ENCODE measurements around the gene FAM20C. TPM values are rescaled to one million over a fixed set of nuclear protein-coding genes. Genes with fewer than 3 reads are reported as not detected.

FAM20C gene
- total RNA-seq, 1 donor from 2014 or later: 14.6 TPM

DNA sequence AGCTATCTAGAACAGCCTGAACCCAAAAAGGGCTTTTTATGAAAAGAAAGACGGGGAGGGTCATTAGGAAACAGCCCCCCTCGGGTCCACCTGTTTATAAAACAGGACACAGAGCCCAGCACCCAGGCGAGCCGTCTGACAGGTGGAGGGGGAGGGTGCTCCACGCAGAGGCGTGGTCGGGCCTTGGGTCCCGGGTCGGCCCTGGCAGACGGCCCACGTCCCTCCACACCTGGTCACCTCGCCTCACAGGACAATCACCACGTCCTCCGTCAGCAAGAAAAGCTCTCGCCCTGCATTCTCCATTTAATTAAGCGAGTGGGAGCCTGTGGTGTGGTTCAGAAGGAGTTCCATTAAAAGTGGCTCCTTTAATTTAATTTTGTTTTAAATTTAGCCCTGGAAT, 55.3 kb downstream of the FAM20C start:
- H3K36me3 ChIP-seq (ENCODE audit: control insufficient read depth in 3 of 3, insufficient read depth in 3 of 3, low read length in 3 of 3): peaks cover 23 to 41% (median 26%) of the 10 kb centered on the region in 3 donors

DNA sequence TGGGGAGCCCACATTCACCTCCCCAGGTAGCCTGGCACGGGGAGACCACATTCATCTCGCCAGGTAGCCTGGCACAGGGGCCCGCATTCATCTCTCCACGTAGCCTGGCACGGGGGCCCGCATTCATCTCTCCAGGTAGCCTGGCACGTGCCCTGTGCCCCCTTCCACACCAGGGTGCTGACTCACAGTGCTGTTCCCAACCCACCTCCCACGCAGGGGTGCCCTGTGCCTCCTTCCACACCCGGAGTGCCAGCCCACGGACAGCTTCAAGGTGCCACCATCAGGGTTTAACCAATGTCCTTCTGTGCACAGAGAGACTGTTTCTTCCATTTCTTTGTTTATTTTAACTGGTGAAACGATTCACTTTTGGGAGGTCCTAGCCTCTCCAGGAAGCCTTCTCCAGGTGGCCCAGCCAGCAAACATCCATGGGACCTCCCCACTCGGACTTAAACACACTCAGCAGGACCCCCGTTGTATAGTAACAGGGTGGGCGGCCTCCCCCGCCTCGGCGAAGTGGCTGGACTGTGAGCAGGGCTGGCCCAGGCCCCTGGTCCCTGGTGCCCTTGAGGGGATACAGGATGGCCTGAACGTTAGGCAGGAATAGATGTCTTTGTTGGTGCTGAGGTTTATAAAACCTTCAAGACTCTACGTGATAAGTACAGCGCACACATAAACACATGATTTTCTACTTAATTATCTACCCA, 56.5 kb downstream of the FAM20C start:
- H3K36me3 ChIP-seq (ENCODE audit: control insufficient read depth in 3 of 3, insufficient read depth in 3 of 3, low read length in 3 of 3): peaks cover 23 to 46% (median 26%) of the 10 kb centered on the region in 3 donors
- no peak overlapping the region for H3K27ac ChIP-seq (ENCODE audit: low read depth, low read length)
- no peak overlapping the region for H3K4me3 ChIP-seq (ENCODE audit: low read length in 3 of 3)
- H3K27me3 ChIP-seq (ENCODE audit: control insufficient read depth in 3 of 3, insufficient read depth in 3 of 3, low read length in 3 of 3): no peaks in the 10 kb centered on the region
- H3K4me1 ChIP-seq (ENCODE audit: control insufficient read depth in 3 of 3, insufficient read depth in 3 of 3, low read length in 3 of 3): peaks cover 10 to 15% (median 13%) of the 10 kb centered on the region in 3 donors
- H3K9ac ChIP-seq (ENCODE audit: low read depth in 1 of 3, low read length in 3 of 3): no peak overlapping the region
- no peaks in the 10 kb centered on the region for H3K9me3 ChIP-seq (ENCODE audit: control insufficient read depth in 3 of 3, low read length in 3 of 3)

More for the DNA sequence above, 55.3 kb downstream of the FAM20C start:
- no peaks in the 10 kb centered on the region for H3K9me3 ChIP-seq (ENCODE audit: control insufficient read depth in 3 of 3, low read length in 3 of 3)
- H3K9ac ChIP-seq (ENCODE audit: low read depth in 1 of 3, low read length in 3 of 3): no peak overlapping the region
- H3K4me1 ChIP-seq (ENCODE audit: control insufficient read depth in 3 of 3, insufficient read depth in 3 of 3, low read length in 3 of 3): peaks cover 2 to 5% (median 4%) of the 10 kb centered on the region in 3 donors
- H3K27ac ChIP-seq (ENCODE audit: low read depth, low read length): no peak overlapping the region
- H3K4me3 ChIP-seq (ENCODE audit: low read length in 3 of 3): no peak overlapping the region
- H3K27me3 ChIP-seq (ENCODE audit: control insufficient read depth in 3 of 3, insufficient read depth in 3 of 3, low read length in 3 of 3): no peaks in the 10 kb centered on the region

- Histone ChIP-seq H3K9me3 (ENCODE audit: control insufficient read depth in 3 of 3, low read length in 3 of 3) (no peaks in the 10 kb centered on the region), H3K36me3 (ENCODE audit: control insufficient read depth in 3 of 3, insufficient read depth in 3 of 3, low read length in 3 of 3) (peaks cover 23 to 53% (median 24%) of the 10 kb centered on the region in 3 donors), H3K27me3 (ENCODE audit: control insufficient read depth in 3 of 3, insufficient read depth in 3 of 3, low read length in 3 of 3) (no peaks in the 10 kb centered on the region), H3K4me1 (ENCODE audit: control insufficient read depth in 3 of 3, insufficient read depth in 3 of 3, low read length in 3 of 3) (peaks cover 10 to 15% (median 10%) of the 10 kb centered on the region in 3 donors), H3K4me3 (ENCODE audit: low read length in 3 of 3) (no peak overlapping the region), H3K27ac (ENCODE audit: low read depth, low read length) (no peak overlapping the region), H3K9ac (ENCODE audit: low read depth in 1 of 3, low read length in 3 of 3) (no peak overlapping the region)
Observed at GRCh38 chr7:249989-250388, 57.6 kb downstream of the FAM20C start.

DNA sequence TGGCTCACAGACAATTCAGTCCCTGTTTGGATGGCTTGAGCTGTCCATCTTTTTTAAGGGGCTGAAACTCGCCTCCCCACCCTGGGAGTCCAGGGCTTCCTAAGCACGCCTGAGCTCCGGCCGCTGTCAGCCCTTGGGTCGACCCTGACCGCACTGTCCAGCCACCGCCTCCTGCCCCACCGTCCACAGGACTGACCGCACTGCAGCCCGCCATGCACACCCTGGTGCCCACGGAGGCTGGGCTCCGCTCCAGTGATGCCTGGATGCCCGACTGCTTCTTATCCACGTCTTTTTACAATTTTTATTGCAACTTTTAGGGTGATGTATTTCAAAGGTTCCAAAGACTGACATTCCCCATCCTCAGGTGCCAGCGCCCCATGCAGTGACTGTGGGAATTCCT, 58.2 kb downstream of the FAM20C start:
- Histone ChIP-seq H3K4me3 (ENCODE audit: low read length in 3 of 3) (no peak overlapping the region), H3K36me3 (ENCODE audit: control insufficient read depth in 3 of 3, insufficient read depth in 3 of 3, low read length in 3 of 3) (peaks cover 23 to 52% (median 24%) of the 10 kb centered on the region in 3 donors), H3K9ac (ENCODE audit: low read depth in 1 of 3, low read length in 3 of 3) (no peak overlapping the region), H3K27ac (ENCODE audit: low read depth, low read length) (no peak overlapping the region), H3K9me3 (ENCODE audit: control insufficient read depth in 3 of 3, low read length in 3 of 3) (no peaks in the 10 kb centered on the region), H3K27me3 (ENCODE audit: control insufficient read depth in 3 of 3, insufficient read depth in 3 of 3, low read length in 3 of 3) (no peaks in the 10 kb centered on the region), H3K4me1 (ENCODE audit: control insufficient read depth in 3 of 3, insufficient read depth in 3 of 3, low read length in 3 of 3) (peaks cover 10 to 15% (median 10%) of the 10 kb centered on the region in 3 donors)

DNA sequence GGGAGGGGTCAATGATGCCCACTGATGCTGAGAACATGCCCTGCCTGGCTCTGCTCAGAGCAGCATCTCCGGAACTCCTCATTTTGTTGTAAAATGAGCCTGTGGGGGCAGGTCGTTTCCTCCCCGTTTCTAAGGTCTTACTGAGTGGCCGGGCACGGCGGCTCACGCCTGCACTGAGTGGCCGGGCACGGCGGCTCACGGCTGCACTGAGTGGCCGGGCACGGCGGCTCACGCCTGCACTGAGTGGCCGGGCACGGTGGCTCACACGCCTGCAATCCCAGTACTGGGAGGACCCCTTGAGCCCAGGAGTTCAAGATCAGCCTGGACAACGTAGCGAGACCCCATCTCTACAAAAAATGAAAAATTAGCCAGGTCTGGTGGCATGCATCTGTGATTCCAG, 58.6 kb downstream of the FAM20C start:
- Histone ChIP-seq H3K36me3 (ENCODE audit: control insufficient read depth in 3 of 3, insufficient read depth in 3 of 3, low read length in 3 of 3) (peaks cover 23 to 52% (median 26%) of the 10 kb centered on the region in 3 donors), H3K9me3 (ENCODE audit: control insufficient read depth in 3 of 3, low read length in 3 of 3) (no peaks in the 10 kb centered on the region), H3K27ac (ENCODE audit: low read depth, low read length) (no peak overlapping the region), H3K9ac (ENCODE audit: low read depth in 1 of 3, low read length in 3 of 3) (no peak overlapping the region), H3K4me3 (ENCODE audit: low read length in 3 of 3) (no peak overlapping the region), H3K4me1 (ENCODE audit: control insufficient read depth in 3 of 3, insufficient read depth in 3 of 3, low read length in 3 of 3) (peaks cover 10 to 15% (median 10%) of the 10 kb centered on the region in 3 donors), H3K27me3 (ENCODE audit: control insufficient read depth in 3 of 3, insufficient read depth in 3 of 3, low read length in 3 of 3) (no peaks in the 10 kb centered on the region)

DNA sequence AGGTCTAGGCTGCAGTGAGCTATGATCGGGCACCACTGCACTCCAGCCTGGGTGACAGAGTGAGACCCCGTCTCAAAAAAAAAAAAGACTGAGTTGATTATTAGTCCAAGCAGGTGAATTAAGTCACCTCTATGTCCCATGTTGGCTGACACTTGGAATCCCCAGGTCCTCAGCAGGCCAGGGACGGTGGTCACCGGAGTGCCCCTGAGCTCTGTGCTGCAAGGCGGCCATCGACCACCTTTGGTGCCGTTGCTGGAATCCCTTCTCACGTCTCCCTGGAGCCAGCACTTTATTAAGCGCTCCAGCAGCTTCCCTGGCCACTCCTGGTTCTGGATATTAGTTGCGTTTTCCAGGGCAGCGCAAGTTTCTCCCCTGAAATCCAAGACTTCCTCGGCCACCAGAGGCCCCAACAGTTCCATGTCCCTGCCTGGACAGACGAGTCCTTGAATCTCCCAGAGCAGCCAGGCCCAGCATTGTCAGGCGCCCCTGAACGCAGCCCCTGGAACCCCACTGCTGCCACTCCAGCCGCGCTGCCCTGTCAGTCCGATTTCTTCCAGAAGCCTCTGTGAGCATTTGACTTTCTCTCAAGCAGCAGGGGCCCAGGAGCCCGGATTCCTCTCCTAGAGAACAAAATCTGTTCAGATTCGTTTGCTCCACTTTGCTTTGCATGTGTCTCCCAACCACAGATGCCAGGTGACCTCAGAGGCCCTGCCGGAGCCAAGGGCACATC, 59.2 kb downstream of the FAM20C start:
- Histone ChIP-seq H3K36me3 (ENCODE audit: control insufficient read depth in 3 of 3, insufficient read depth in 3 of 3, low read length in 3 of 3) (peaks cover 25 to 53% (median 31%) of the 10 kb centered on the region in 3 donors), H3K4me1 (ENCODE audit: control insufficient read depth in 3 of 3, insufficient read depth in 3 of 3, low read length in 3 of 3) (peaks cover 10 to 15% (median 10%) of the 10 kb centered on the region in 3 donors), H3K27ac (ENCODE audit: low read depth, low read length) (no peak overlapping the region), H3K9me3 (ENCODE audit: control insufficient read depth in 3 of 3, low read length in 3 of 3) (no peaks in the 10 kb centered on the region), H3K27me3 (ENCODE audit: control insufficient read depth in 3 of 3, insufficient read depth in 3 of 3, low read length in 3 of 3) (no peaks in the 10 kb centered on the region), H3K9ac (ENCODE audit: low read depth in 1 of 3, low read length in 3 of 3) (no peak overlapping the region), H3K4me3 (ENCODE audit: low read length in 3 of 3) (no peak overlapping the region)

- Histone ChIP-seq H3K27ac (ENCODE audit: low read depth, low read length) (no peak overlapping the region), H3K9ac (ENCODE audit: low read depth in 1 of 3, low read length in 3 of 3) (no peak overlapping the region)
Observed at GRCh38 chr7:252216-252965, 60.0 kb downstream of the FAM20C start.

DNA sequence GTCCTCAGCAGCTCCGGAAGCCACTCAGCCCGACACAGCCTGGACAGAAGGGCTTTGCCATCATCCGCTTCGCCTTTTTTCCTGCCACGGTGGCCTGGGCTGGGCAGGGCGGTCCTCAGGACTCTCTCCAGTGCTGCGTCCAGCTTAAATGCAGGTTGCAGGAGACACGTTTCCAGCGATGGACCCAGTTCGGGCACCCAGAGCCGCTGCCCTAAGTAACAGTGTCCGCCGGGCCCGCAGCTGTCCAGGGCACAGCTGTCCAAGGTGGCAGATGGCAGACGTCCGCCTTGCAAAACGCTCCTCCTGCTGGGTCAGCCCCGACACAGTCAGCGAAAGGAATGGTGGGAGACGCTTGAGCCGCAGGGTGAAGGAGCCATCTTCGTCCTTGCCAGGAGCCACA, 60.6 kb downstream of the FAM20C start:
- no peaks in the 10 kb centered on the region for H3K27me3 ChIP-seq (ENCODE audit: control insufficient read depth in 3 of 3, insufficient read depth in 3 of 3, low read length in 3 of 3)
- H3K4me3 ChIP-seq (ENCODE audit: low read length in 3 of 3): peak overlapping the region in 2 of 3 donors; percentile 30 to 66
- H3K9me3 ChIP-seq (ENCODE audit: control insufficient read depth in 3 of 3, low read length in 3 of 3): no peaks in the 10 kb centered on the region
- H3K27ac ChIP-seq (ENCODE audit: low read depth, low read length): no peak overlapping the region
- H3K9ac ChIP-seq (ENCODE audit: low read depth in 1 of 3, low read length in 3 of 3): peak overlapping the region in 1 of 3 donors; percentile 76
- peaks cover 10 to 15% (median 10%) of the 10 kb centered on the region in 3 donors for H3K4me1 ChIP-seq (ENCODE audit: control insufficient read depth in 3 of 3, insufficient read depth in 3 of 3, low read length in 3 of 3)
- peaks cover 29 to 58% (median 39%) of the 10 kb centered on the region in 3 donors for H3K36me3 ChIP-seq (ENCODE audit: control insufficient read depth in 3 of 3, insufficient read depth in 3 of 3, low read length in 3 of 3)

More at GRCh38 chr7:252216-252965, 60.0 kb downstream of the FAM20C start:
- H3K9me3 ChIP-seq (ENCODE audit: control insufficient read depth in 3 of 3, low read length in 3 of 3): no peaks in the 10 kb centered on the region
- H3K36me3 ChIP-seq (ENCODE audit: control insufficient read depth in 3 of 3, insufficient read depth in 3 of 3, low read length in 3 of 3): peaks cover 29 to 57% (median 35%) of the 10 kb centered on the region in 3 donors
- H3K27me3 ChIP-seq (ENCODE audit: control insufficient read depth in 3 of 3, insufficient read depth in 3 of 3, low read length in 3 of 3): no peaks in the 10 kb centered on the region
- no peak overlapping the region for H3K4me3 ChIP-seq (ENCODE audit: low read length in 3 of 3)
- peaks cover 10 to 15% (median 10%) of the 10 kb centered on the region in 3 donors for H3K4me1 ChIP-seq (ENCODE audit: control insufficient read depth in 3 of 3, insufficient read depth in 3 of 3, low read length in 3 of 3)

DNA sequence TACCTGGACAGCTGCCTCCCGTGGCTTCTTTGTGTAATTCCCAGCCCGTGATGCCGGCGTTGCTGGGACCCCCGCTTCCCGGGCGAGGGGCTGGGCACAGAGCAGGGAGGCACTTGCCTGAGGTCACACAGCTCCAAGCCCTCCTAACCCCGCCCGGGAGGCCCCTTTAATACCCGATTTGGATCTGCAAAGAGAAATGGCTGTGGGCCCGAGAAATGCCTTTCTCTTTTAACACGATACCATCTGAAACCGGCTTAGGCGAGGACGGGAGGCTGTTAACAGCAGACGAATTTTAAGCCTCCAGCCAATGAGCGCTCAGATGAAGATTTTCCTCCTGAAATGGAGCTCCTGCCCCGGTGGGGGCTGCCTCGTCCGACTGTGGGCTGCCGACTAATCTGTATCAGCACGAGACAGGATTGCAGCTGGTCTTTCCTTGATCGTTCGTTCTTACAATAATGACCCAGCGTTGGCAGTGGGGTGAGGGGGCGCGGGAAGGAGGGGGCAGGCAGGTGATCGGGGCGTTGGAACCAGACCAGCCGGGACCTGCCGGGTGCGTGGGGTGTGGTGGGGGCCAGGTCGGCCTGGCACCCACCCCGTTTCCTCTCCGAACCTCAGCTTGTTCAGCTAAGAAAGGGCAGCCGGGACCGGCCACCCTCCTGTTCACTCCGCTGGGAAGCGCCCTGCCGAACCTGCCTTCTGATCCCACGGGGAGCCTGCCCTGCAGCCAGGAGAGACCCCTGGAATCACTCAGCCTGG, 61.4 kb downstream of the FAM20C start:
- Histone ChIP-seq H3K27me3 (ENCODE audit: control insufficient read depth in 3 of 3, insufficient read depth in 3 of 3, low read length in 3 of 3) (no peaks in the 10 kb centered on the region), H3K9ac (ENCODE audit: low read depth in 1 of 3, low read length in 3 of 3) (peak overlapping the region in 2 of 3 donors; percentile 51 to 76), H3K27ac (ENCODE audit: low read depth, low read length) (no peak overlapping the region), H3K4me3 (ENCODE audit: low read length in 3 of 3) (peak overlapping the region in 2 of 3 donors; percentile 30 to 66), H3K4me1 (ENCODE audit: control insufficient read depth in 3 of 3, insufficient read depth in 3 of 3, low read length in 3 of 3) (peaks cover 10 to 15% (median 10%) of the 10 kb centered on the region in 3 donors), H3K36me3 (ENCODE audit: control insufficient read depth in 3 of 3, insufficient read depth in 3 of 3, low read length in 3 of 3) (peaks cover 32 to 61% (median 38%) of the 10 kb centered on the region in 3 donors), H3K9me3 (ENCODE audit: control insufficient read depth in 3 of 3, low read length in 3 of 3) (no peaks in the 10 kb centered on the region)
